ENCODE measurements around the gene PATZ1. TPM values are rescaled to one million over a fixed set of nuclear protein-coding genes. Genes with fewer than 3 reads are reported as not detected.

The PATZ1 gene
- total and polyA plus RNA-seq, 9 of the 15 experiments (the other 6 are each of a cell fraction or from before 2014, with no cell fraction given), result 0.63 to 7.8 (median 4.2) TPM

GRCh38 chr22:31277741-31278140 is 68.4 kb downstream of the PATZ1 start:
- no peak overlapping the region for H3K27ac ChIP-seq (ENCODE audit: extremely low read depth, low read depth, low read length)
- H3K27me3 ChIP-seq (ENCODE audit: control insufficient read depth in 2 of 2, insufficient read depth in 2 of 2, low read length in 2 of 2), result no peaks in the 10 kb centered on the region
- TF ChIP-seq CUX1 (CRISPR knock-in tag; IDR thresholded peaks at IDR 0.05) (no peak), RBM22 (IDR thresholded peaks at IDR 0.05; ENCODE audit: low read depth, low read length, poor library complexity, severe bottlenecking) (no peak), PCBP2 (IDR thresholded peaks at IDR 0.05; ENCODE audit: low read depth, low read length, poor library complexity, severe bottlenecking) (no peak)
- WGBS (ENCODE audit: insufficient coverage, low coverage, missing lambda C conversion rate), result 53% methylated on average over 5 of the region's 5 CpGs
- no peak overlapping the region for H3K4me3 ChIP-seq
- intact Hi-C loops (cut with micrococcal nuclease), result no loop called here
- ATAC-seq (no peak), DNase-seq (ENCODE audit: extremely low read depth in 1 of 4, low spot score in 3 of 4) (no peak), FAIRE-seq (no peak)
- CTCF ChIA-PET (ENCODE audit: low intra/inter-chr PET ratio), result no interaction called here
- peaks cover 20% of the 10 kb centered on the region; the same call in 2 of the 3 replicates for H3K36me3 ChIP-seq (ENCODE audit: control insufficient read depth, insufficient read depth, low read length)
- H3K4me2 ChIP-seq (ENCODE audit: insufficient read depth, low read length), result no peak overlapping the region
- 0 out of 5 replicates have a peak, but pooled peaks cover 0 to 2% of the 10 kb centered on the region in 2 experiments for H3K4me1 ChIP-seq (replicated peaks in 1 of 2; ENCODE audit: control insufficient read depth in 2 of 2, insufficient read depth in 2 of 2, low read length in 2 of 2)
- no peak overlapping the region for H2AFZ ChIP-seq (ENCODE audit: low read depth, low read length)
- H4K20me1 ChIP-seq (replicated peaks; ENCODE audit: control insufficient read depth, insufficient read depth, low read length), result no peaks in the 10 kb centered on the region
- in situ Hi-C loops (cut with MboI), result no loop called here
- no TSS peak for BruUV-seq (replicated peaks)
- no peaks in the 10 kb centered on the region for H3K79me2 ChIP-seq (ENCODE audit: control insufficient read depth, insufficient read depth, low read length)
- H3K9me3 ChIP-seq (replicated peaks; ENCODE audit: control insufficient read depth, insufficient read depth, low read depth, low read length), result no peaks in the 10 kb centered on the region
- H3K9me1 ChIP-seq (ENCODE audit: control insufficient read depth, insufficient read depth, low read length), result no peaks in the 10 kb centered on the region
- no peak overlapping the region for H3K9ac ChIP-seq (ENCODE audit: insufficient read depth in 1 of 2, low read depth in 2 of 2, low read length in 2 of 2)
- POLR2A ChIA-PET, result interaction anchor here (1.5 kb wide), 1 partner anchor 13 kb away, joined by 4 read pairs; no protein-coding TSS in a partner anchor

Data from K562 (cell line).